H1 (cell line): ENCODE measurements around the gene RNGTT.

Source experiments
- CHD2 ChIP-seq: IDR thresholded peaks from 2 replicates; pipeline ENCODE4 v1.6.1; 2012; ENCODE audit warnings: low read length, improper control_type of control experiment
- CTCF ChIP-seq, 3 experiments: IDR thresholded peaks; 1 replicate in 2 of 3; 2 replicates in 1 of 3; pipeline versions ENCODE4 v1.5.1 to v1.6.1; 2011; ENCODE audit warnings: low read length in 3 of 3, mild to moderate bottlenecking in 3 of 3, inconsistent platforms in 2 of 3, low read depth in 1 of 3, moderate library complexity in 1 of 3; ENCODE audit not compliant: insufficient read depth in 1 of 3; ENCODE audit errors: control extremely low read depth in 1 of 3

DNA sequence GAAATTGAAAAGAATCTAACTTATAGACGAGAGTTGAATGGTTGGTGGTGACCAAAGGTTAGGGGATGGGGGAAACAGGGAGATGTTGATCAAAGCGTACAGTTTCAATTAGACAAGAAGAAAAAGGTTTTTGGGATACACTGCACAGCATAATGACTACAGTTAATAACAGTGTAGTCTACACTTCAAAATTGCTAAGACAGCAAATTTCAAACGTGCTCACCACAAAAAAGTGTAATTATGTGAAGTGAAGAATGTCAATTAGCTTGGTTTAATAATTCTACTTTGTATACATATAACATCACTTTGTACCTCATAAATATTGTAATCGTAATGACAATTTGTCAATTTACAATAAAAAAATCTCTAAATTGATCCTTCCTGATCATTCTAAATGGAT, 267.5 kb downstream of the RNGTT start:
- TF ChIP-seq CHD2 (no peak), CTCF (IDR thresholded peaks at IDR 0.05; ENCODE audit: control extremely low read depth in 1 of 3, insufficient read depth in 1 of 3, low read depth in 1 of 3, low read length in 3 of 3) (no peak)
